ENCODE results near the gene UFSP2.

GRCh38 chr4:185370268-185370949 lies 55.4 kb downstream of the UFSP2 start:
- TF ChIP-seq CTCF (IDR thresholded peaks at IDR 0.05) (no peak), ZFX (IDR thresholded peaks at IDR 0.05; ENCODE audit: borderline replicate concordance) (no peak)

All from 22Rv1 (cell line).